ENCODE data around the gene KRT222.

Gene KRT222

GRCh38 chr17:40614431-40615067, 50.4 kb downstream of the KRT222 start:
- no peak for DNase-seq

GRCh38 chr17:40613467-40614154, 51.4 kb downstream of the KRT222 start:
- DNase-seq = no peak

GRCh38 chr17:40612599-40613244, 52.3 kb downstream of the KRT222 start:
- no peak for DNase-seq

GRCh38 chr17:40611840-40612474, 53.0 kb downstream of the KRT222 start:
- DNase-seq = no peak

GRCh38 chr17:40610359-40610758, 54.6 kb downstream of the KRT222 start:
- DNase-seq = no peak

DNA sequence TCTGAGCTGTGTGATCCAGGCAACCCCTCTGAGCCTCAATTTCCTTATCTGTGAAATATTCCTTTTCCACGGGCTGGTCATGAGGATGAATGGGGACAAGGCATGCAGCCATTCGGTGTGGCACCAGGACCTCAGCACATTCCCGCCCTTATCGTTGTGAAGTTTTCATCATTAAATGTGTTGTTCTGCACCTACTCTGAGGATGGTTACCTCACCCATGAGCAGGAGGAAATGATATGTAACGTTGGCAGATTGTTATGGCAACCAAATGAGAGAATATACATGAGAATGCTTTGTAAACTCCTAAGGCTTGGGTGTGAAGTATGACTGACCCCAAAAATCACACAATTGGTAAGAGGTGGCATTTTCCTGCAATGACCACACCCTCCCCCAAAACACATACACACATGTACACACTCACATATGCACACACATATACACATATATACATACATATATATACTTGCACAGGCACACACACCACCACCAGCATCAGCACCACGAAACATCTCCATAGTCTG, 56.9 kb downstream of the KRT222 start:
- DNase-seq = no peak

- DNase-seq = no peak
Observed at GRCh38 chr17:40607641-40608040, 57.3 kb downstream of the KRT222 start.

GRCh38 chr17:40606548-40607353, 58.2 kb downstream of the KRT222 start:
- no peak for DNase-seq

GRCh38 chr17:40605306-40605705, 59.7 kb downstream of the KRT222 start:
- DNase-seq = no peak

Measured in left hindlimb (tissue), 1 donor.